Right cardiac atrium (tissue), 5 donors: ENCODE results near the gene HRC. TPM values are rescaled to one million over a fixed set of nuclear protein-coding genes. Genes with fewer than 3 reads are reported as not detected.

Experiments used
- ATAC-seq, 2 donors: fragments of 200-7000 bp; cut with Tn5 transposase; one replicate each; pipeline versions ENCODE4 v1.8.0 to v1.9.1; 2020; ENCODE audit warnings: moderate library complexity in 2 of 2, mild to moderate bottlenecking in 1 of 2
- DNase-seq, 3 donors: peaks; one replicate each; pipeline ENCODE4 v3.0.0-alpha.2; 2020
- H3K27ac ChIP-seq: one replicate; pipeline ENCODE4 v1.5.1; 2013; ENCODE audit warnings: mild to moderate bottlenecking, low read length, control low read depth, moderate library complexity
- H3K27me3 ChIP-seq: one replicate; pipeline ENCODE4 v1.6.1; 2013; ENCODE audit not compliant: control insufficient read depth, insufficient read depth
- H3K4me1 ChIP-seq: one replicate; pipeline ENCODE4 v1.6.1; 2013; ENCODE audit warnings: low read length; ENCODE audit not compliant: control insufficient read depth, insufficient read depth
- H3K4me3 ChIP-seq: one replicate; pipeline ENCODE4 v1.5.1; 2013; ENCODE audit warnings: low read length, control low read depth
- H3K9me3 ChIP-seq: one replicate; pipeline ENCODE4 v1.6.1; 2013; ENCODE audit warnings: low read length; ENCODE audit not compliant: control insufficient read depth
- WGBS: extraction: QIAGEN DNeasy Blood & Tissue Kit; methylation state at CpG from one replicate; pipeline ENCODE4 v1.1.7; 2013; 5-methylcytosine and 5-hydroxymethylcytosine counted together
- intact Hi-C, 4 donors: fragments of 100-400 bp; cut with DNase I; formaldehyde crosslinking; loops; one replicate each; pipeline versions ENCODE4 v1.11.0 to v1.14.0; 2022 to 2023
- polyA plus RNA-seq: library from polyadenylated mRNA; stranded (reverse); fragments of 200-250 nt; gene quantifications from one replicate; pipeline ENCODE4 v1.2.3, GENCODE V29; 2013
- total RNA-seq, 4 donors: library from RNA; stranded (reverse); fragmentation: NEBNext Ultra II Directional; extraction: Animal tissue kit (Norgen Biotek cat#: 25700); gene quantifications; one replicate each; pipeline ENCODE4 v1.2.1, GENCODE V29; 2021
- donor health status: healthy with polysubstance abuse.
- donor health status: DM: no; HTN: yes; CAD: no.
- donor health status: DM: no; HTN: no; CAD: no.
- donor health status: DM: no; HTN: yes; CAD: no; lungs with severe emphysema.
- donor health status: DM: yes; HTN: yes; CAD: no.

HRC gene
- total and polyA plus RNA-seq, 5 donors, result 505 to 712 (median 606) TPM

GRCh38 chr19:49102303-49102702 lies 52.9 kb downstream of the HRC start:
- DNase-seq (peak in 1 of 3 donors; percentile 35), ATAC-seq (no peak)
- no peak overlapping the region for H3K27ac ChIP-seq
- no peaks in the 10 kb centered on the region for H3K9me3 ChIP-seq
- no peak overlapping the region for H3K4me3 ChIP-seq
- H3K4me1 ChIP-seq, result no peaks in the 10 kb centered on the region
- no peaks in the 10 kb centered on the region for H3K27me3 ChIP-seq
- WGBS, result 86% methylated on average over 12 of the region's 12 CpGs
- intact Hi-C loops, result loop anchor here in 1 of 4 donors (10.0 kb wide), 1 partner anchor 92 kb away; no protein-coding TSS in a partner anchor

Other genes with a start within 250 kb of the HRC start
- gene DHDH, start 221.7 kb downstream of the HRC start, total RNA-seq, result under 1 TPM in 1 of 4 donors, not detected in 3; 0.31 TPM
- gene DHDH, start 221.7 kb downstream of the HRC start, polyA plus RNA-seq, result not detected
- 10 to 100 TPM; 23.8 to 34.6 (median 30.4) TPM for gene BAX, start 200.5 kb downstream of the HRC start, total RNA-seq
- gene BAX, start 200.5 kb downstream of the HRC start, polyA plus RNA-seq, result 24.4 TPM
- 1,000 to 10,000 TPM; 1,459 to 1,840 (median 1,541) TPM for gene FTL, start 190.1 kb downstream of the HRC start, total RNA-seq
- gene FTL, start 190.1 kb downstream of the HRC start, polyA plus RNA-seq, result 1,675 TPM
- 10 to 100 TPM; 62.7 to 95.9 (median 89.0) TPM for gene GYS1, start 162.1 kb downstream of the HRC start, total RNA-seq
- 61.4 TPM for gene GYS1, start 162.1 kb downstream of the HRC start, polyA plus RNA-seq
- gene RUVBL2, start 161.5 kb downstream of the HRC start, total RNA-seq, result 10 to 100 TPM; 39.4 to 47.3 (median 45.4) TPM
- 54.5 TPM for gene RUVBL2, start 161.5 kb downstream of the HRC start, polyA plus RNA-seq
- not detected for gene LHB, start 138.3 kb downstream of the HRC start, total RNA-seq
- gene LHB, start 138.3 kb downstream of the HRC start, polyA plus RNA-seq, result not detected
- not detected for gene CGB3, start 131.1 kb downstream of the HRC start, total RNA-seq
- not detected for gene CGB3, start 131.1 kb downstream of the HRC start, polyA plus RNA-seq
- gene CGB2, start 123.5 kb downstream of the HRC start, total RNA-seq, result not detected
- gene CGB2, start 123.5 kb downstream of the HRC start, polyA plus RNA-seq, result not detected
- not detected for gene CGB1, start 118.5 kb downstream of the HRC start, total RNA-seq
- gene CGB1, start 118.5 kb downstream of the HRC start, polyA plus RNA-seq, result not detected
- gene CGB5, start 111.5 kb downstream of the HRC start, total RNA-seq, result not detected
- gene CGB5, start 111.5 kb downstream of the HRC start, polyA plus RNA-seq, result not detected
- not detected for gene CGB8, start 106.3 kb downstream of the HRC start, total RNA-seq
- not detected for gene CGB8, start 106.3 kb downstream of the HRC start, polyA plus RNA-seq
- gene CGB7, start 97.6 kb downstream of the HRC start, total RNA-seq, result under 1 TPM in 1 of 4 donors, not detected in 3; 0.26 TPM
- 0.07 TPM for gene CGB7, start 97.6 kb downstream of the HRC start, polyA plus RNA-seq
- under 1 TPM in 3 of 4 donors, not detected in 1; 0.37 to 0.53 (median 0.41) TPM for gene NTF4, start 90.6 kb downstream of the HRC start, total RNA-seq
- 2.2 TPM for gene NTF4, start 90.6 kb downstream of the HRC start, polyA plus RNA-seq
- gene KCNA7, start 82.7 kb downstream of the HRC start, total RNA-seq, result 1 to 10 TPM; 1.2 to 1.5 (median 1.4) TPM
- gene KCNA7, start 82.7 kb downstream of the HRC start, polyA plus RNA-seq, result 2.8 TPM
- 100 to 1,000 TPM; 117 to 146 (median 132) TPM for gene SNRNP70, start 69.9 kb downstream of the HRC start, total RNA-seq
- 144 TPM for gene SNRNP70, start 69.9 kb downstream of the HRC start, polyA plus RNA-seq
- gene LIN7B, start 41.0 kb downstream of the HRC start, total RNA-seq, result 10 to 100 TPM; 18.0 to 23.6 (median 19.7) TPM
- 33.4 TPM for gene LIN7B, start 41.0 kb downstream of the HRC start, polyA plus RNA-seq
- gene C19orf73, start 36.3 kb downstream of the HRC start, total RNA-seq, result 1 to 10 TPM; 1.2 to 2.1 (median 1.7) TPM
- gene C19orf73, start 36.3 kb downstream of the HRC start, polyA plus RNA-seq, result 3.3 TPM
- 10 to 100 TPM in 3 of 4 donors, 1 to 10 TPM in 1; 9.5 to 11.9 (median 10.9) TPM for gene PPFIA3, start 35.9 kb downstream of the HRC start, total RNA-seq
- gene PPFIA3, start 35.9 kb downstream of the HRC start, polyA plus RNA-seq, result 13.2 TPM
- gene TRPM4, start 2.4 kb upstream of the HRC start, total RNA-seq, result 10 to 100 TPM; 28.3 to 36.4 (median 33.6) TPM
- 32.5 TPM for gene TRPM4, start 2.4 kb upstream of the HRC start, polyA plus RNA-seq
- 1 to 10 TPM; 1.3 to 2.1 (median 1.9) TPM for gene SLC6A16, start 169.8 kb upstream of the HRC start, total RNA-seq
- gene SLC6A16, start 169.8 kb upstream of the HRC start, polyA plus RNA-seq, result 1.2 TPM
- gene CD37, start 180.0 kb upstream of the HRC start, total RNA-seq, result 1 to 10 TPM; 3.8 to 8.0 (median 6.5) TPM
- gene CD37, start 180.0 kb upstream of the HRC start, polyA plus RNA-seq, result 2.3 TPM
- gene TEAD2, start 207.0 kb upstream of the HRC start, total RNA-seq, result 10 to 100 TPM; 46.4 to 53.5 (median 53.2) TPM
- gene TEAD2, start 207.0 kb upstream of the HRC start, polyA plus RNA-seq, result 48.0 TPM
- under 1 TPM in 2 of 4 donors, not detected in 2; 0.59 to 0.71 TPM for gene DKKL1, start 208.5 kb upstream of the HRC start, total RNA-seq
- 0.50 TPM for gene DKKL1, start 208.5 kb upstream of the HRC start, polyA plus RNA-seq
- not detected for gene KASH5, start 232.9 kb upstream of the HRC start, total RNA-seq
- not detected for gene KASH5, start 232.9 kb upstream of the HRC start, polyA plus RNA-seq